Measurements from ENCODE around the gene NKTR.

NKTR gene

DNA sequence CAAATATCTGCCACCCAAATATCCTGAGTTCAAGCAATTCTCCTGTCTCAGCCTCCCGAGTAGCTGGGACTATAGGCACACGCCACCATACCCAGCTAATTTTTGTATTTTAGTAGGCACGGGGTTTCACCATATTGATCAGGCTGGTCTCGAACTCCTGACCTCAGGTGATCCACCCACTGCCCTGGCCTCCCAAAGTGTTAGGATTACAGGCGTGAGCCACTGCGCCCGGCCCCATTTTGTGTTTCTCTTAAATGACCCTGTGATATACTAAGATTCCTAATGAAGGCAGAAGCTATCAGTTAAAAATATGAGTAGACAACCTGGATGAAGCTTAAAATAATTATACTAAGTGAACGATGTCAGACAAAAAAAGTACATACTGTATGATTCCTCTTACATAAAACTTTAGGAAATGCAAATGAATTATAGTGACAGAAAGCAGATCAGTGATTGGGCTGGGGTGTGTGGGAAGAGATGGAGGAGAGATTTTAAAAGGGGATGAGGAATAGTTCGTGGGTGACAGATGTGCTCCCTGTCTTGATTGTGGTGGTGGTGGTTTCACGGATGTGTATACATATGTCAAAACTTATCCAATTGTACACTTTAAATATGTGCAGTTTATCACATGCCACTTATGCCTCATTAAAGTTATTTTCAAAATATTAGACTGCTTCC is 81.0 kb downstream of the NKTR start:
- no peak for DNase-seq (ENCODE audit: low read depth in 2 of 2)

DNA sequence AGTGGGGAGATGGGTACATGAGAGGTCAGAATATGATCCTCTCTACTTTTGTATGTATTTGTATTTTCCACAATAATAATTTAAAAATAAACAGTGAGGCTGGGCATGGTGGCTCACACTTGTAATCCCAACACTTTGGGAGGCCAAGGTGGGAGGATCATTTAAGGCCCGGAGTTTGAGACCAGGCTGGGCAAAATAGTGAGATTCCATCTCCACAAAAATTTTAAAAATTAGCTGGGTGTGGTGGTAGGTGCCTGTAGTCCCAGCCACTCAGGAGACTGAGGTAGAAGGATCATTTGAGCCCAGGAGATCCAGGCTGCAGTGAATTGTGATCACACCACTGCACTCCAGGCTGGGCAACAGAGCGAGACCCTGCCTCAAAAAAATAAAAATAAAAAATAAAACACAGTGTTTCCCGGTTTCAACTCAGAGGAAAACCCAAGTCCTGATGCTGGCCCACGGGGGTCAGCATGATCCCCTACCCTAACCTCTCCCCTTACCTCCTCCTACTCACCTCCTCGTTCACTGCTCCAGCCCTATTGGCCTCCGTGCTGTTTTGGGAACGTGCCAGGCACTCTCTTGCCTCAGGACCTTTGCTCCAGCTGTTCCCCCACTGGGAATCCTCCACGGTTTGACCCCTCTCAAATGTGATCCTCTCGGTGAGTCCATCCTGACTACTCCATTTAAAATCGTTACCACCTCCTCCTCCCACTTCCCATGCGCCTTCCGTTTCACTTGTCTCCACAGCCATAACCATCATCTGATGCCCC is 82.0 kb downstream of the NKTR start:
- no peak for DNase-seq (ENCODE audit: low read depth in 2 of 2)

DNA sequence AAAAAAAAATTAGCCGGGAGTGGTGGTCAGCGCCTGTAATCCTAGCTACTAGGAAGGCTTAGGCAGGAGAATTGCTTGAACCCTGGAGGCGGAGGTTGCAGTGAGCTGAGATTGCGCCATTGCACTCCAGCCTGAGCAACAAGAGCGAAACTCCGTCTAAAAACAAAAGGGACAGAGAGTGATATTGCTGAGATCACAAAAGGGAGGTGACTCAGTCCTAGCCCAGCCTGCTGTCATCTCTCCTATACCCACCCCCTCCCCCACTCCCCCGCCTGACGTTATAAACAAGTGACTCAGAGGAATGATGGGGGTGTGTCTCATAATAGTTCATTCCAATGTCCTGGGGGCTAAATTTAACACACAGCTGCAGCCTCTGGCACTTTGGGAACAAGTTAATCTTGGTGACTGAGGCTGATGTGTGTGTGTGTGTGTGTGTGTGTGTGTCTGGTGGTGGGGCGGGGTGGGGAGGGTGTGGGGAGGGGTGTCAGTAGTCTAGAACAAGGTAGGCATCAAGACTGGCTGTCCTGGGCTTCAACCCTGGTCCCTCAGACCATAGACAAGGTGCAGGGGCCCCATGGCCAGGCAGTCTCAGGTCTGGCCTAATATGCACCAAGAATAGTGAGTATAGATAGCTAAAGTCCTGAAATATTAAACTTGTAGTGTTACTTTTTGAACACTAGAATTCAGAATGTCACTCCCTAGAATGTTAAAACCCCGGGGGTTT is 83.6 kb downstream of the NKTR start:
- DNase-seq (ENCODE audit: low read depth in 2 of 2) = no peak

DNA sequence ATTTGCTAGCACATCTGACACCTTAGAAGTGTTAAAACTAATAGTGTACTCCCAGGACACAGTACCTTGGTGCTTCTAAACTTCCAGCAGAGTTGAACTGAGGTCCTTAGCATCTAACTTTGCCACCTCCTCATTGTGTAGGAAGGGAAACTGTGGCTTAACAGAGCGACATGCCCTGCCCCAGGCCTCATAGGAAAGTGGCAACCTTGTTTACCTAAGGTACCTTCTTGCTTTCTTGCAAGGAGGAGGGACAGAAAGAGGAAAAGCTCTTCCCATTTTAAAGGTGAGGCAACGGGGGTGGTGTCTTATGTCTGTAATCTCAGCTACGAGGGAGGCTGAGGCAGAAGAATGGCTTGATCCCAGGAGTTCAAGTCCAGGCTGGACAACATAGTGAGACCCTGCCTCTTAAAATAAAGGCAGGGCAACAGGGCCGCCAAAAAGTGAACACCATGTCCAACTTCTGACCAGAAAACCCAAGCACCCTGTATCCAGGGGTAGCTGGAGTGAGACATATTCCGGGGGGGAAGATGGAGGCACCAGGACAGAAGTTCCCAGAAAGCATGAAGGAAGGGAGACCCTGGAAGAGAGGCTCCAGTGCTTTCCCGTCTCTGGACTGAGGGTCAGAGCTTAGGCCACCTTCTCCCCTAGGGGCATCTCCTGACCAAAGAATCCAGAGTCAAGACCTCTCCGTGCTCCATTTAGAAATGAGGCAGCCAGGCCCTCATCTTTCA is 84.3 kb downstream of the NKTR start:
- DNase-seq (ENCODE audit: low read depth in 2 of 2) = no peak

DNA sequence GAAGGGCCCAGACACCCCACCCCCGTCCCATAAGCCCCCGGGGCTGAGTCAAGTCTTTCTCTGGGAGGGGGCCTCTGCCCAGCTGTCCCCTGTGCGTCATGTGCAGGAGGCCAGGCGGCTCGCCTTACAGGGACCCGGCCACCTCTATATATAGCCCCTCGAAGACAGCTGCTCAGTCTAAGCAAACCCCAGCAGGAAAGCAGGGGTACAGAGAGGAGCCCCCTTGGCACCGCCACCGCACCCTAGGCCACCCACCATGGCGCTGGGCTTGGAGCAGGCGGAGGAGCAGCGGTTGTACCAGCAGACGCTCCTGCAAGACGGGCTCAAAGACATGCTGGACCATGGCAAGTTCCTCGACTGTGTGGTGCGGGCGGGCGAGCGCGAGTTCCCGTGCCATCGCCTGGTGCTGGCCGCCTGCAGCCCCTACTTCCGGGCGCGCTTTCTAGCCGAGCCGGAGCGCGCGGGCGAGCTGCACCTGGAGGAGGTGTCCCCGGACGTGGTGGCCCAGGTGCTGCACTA is 84.9 kb downstream of the NKTR start, which contains the start of gene KLHL40:
TSS of gene KLHL40 (plus strand) at position 175 of the 519 bp plus-strand sequence. CDS start at position 257, 82 bp downstream.
- no peak for DNase-seq (ENCODE audit: low read depth in 2 of 2)

DNA sequence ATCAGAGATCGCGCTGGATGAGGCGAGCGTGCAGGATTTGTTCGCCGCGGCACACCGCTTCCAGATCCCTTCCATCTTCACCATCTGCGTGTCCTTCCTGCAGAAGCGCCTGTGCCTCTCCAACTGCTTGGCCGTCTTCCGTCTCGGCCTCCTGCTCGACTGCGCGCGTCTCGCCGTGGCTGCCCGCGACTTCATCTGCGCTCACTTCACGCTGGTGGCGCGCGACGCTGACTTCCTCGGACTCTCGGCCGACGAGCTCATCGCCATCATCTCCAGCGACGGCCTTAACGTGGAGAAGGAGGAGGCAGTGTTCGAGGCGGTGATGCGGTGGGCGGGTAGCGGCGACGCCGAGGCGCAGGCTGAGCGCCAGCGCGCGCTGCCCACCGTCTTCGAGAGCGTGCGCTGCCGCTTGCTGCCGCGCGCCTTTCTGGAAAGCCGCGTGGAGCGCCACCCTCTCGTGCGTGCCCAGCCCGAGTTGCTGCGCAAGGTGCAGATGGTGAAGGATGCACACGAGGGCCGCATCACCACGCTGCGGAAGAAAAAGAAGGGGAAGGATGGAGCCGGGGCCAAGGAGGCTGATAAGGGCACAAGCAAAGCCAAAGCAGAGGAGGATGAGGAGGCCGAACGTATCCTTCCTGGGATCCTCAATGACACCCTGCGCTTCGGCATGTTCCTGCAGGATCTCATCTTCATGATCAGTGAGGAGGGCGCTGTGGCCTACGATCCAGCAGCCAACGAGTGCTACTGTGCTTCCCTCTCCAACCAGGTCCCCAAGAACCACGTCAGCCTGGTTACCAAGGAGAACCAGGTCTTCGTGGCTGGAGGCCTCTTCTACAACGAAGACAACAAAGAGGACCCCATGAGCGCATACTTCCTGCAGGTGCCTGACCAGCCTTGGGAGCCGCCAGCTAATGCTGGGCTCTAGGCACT is 85.7 kb downstream of the NKTR start:
- no peak for DNase-seq (ENCODE audit: low read depth in 2 of 2)

DNA sequence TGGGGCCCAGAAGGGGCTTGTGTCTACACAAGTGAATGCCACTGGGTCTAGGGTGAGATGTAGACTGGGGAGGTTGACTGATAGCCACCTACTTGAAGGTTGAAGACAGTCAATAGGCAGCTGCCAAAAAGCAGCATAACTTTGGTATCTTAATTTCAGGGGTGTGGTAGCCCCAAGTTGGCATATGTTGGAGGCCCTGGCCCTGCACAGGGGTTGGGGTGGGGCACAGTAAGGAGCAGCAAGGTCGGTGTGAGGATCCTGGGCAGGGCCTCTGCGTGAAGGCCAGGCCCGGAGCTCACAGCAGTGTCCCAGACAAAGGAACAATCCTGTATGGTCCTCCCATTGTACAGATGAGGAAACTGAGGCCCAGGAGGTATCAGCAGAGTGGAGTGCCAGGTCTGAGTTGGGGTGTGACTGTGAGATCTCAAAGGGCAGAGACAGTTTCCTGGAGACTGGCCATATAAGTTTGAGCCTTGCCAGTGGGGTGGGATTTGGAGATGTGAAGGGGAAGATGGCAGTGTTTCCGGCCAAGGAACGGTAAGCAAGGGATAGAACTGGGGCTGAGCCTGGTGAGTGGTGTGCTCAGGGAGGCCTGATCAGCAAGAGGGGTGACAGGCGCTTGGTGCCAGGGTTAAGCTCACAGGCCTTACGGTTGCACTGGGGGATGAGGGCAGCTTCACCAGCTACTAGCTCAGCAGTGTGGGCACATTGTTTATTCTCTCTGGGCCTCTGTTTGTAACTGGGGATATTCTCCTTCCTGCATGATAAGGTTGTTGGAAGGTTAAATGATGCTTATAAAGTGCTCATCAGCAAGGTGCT is 86.6 kb downstream of the NKTR start:
- DNase-seq (ENCODE audit: low read depth in 2 of 2) = no peak

DNA sequence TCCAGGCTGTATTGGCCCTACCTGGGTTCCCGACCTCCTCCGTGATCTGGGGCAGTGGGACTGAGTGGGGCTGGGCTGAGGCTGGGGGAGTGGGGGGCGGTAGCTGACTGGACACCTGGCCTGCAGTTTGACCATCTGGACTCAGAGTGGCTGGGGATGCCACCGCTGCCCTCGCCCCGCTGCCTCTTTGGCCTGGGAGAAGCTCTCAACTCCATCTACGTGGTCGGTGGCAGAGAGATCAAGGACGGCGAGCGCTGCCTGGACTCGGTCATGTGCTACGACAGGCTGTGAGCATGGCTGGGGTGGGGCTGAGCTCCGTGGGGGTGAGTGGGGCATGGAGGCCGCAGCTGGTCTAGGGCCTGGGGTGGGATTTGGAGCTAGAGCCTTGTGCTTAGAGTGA is 87.5 kb downstream of the NKTR start:
- no peak for DNase-seq (ENCODE audit: low read depth in 2 of 2)

DNA sequence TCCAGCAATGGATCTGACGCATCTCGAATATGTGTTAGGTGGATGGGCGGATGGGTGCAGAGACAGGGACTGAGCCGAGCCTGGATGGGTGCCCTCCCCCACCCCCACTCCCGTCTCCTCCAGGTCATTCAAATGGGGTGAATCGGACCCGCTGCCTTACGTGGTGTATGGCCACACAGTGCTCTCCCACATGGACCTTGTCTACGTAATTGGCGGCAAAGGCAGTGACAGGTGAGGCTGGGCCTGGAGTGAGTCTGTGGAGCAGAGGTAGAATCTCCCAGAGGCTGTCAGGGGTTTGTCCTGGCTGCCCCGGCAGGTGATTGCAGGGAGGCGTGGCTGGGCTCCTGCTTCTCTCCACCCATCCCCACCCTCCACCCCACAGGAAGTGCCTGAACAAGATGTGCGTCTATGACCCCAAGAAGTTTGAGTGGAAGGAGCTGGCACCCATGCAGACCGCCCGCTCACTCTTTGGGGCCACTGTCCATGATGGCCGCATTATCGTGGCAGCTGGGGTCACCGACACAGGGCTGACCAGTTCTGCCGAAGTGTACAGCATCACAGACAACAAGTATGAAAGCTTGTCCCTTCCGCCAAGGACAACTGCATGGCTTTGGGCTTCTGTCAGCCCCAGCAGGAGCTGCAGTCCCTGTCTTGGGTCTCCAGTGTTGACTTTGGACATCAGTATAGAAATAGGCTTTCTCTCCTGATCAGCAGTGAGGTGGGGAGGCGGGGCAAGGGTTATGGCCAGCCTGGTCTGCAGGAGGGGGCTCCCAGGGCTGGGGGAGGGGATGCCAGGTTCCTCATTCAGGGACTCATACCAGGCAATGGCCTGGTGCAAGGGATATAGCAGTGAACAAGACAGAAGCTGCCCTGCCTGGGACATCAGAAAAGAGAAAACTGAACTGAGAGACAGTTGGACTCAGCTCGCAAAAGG is 88.3 kb downstream of the NKTR start:
- DNase-seq (ENCODE audit: low read depth in 2 of 2) = no peak

DNA sequence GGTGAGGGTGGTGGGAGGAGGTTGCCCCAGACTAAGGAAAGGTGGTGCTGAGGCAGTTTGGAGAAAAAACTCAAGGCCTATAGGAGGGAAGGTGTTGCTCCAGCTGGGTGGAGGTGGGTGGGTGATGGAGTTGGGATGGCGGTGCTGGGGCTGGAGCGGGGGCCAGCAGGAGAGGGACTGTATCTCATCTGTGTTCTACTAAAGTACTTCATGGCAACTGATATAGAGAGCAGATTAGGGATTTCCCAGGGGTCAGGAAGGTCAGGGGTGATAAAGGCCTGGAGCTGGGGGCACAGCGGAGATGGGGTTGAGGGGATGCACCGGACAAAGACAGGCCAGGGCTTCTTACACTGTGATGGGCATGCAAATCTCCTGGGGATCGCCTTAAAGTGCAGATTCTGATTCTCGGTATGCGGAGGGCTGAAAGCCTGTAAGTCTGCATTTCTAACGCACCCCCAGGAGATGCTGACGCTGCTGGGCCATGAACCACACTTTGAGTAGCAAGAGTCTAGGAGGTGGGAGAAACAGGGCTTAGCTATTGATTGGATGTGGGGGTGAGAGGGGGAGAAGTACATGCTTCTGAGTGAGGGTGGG is 89.0 kb downstream of the NKTR start:
- DNase-seq (ENCODE audit: low read depth in 2 of 2) = no peak

DNA sequence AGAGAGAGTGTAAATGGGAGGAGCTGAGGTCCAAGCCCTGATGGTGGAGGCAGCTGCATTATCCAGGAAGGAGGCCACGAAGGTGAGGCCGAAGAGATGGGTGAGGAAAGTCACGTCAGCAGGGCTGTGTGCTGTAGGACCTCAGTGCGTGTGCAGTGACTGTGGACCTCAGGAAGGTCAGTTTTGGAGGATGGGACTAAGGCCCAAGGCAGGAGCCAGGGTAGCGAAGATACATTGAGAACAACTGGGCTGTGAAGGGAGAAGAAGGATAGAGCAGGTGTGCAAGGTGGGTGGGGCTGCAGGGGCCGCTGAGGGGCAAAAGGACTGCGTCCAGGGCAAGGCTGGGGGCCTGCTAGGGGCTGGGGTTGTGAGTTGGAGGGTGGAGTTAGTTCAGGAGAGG is 89.7 kb downstream of the NKTR start:
- no peak for DNase-seq (ENCODE audit: low read depth in 2 of 2)

DNA sequence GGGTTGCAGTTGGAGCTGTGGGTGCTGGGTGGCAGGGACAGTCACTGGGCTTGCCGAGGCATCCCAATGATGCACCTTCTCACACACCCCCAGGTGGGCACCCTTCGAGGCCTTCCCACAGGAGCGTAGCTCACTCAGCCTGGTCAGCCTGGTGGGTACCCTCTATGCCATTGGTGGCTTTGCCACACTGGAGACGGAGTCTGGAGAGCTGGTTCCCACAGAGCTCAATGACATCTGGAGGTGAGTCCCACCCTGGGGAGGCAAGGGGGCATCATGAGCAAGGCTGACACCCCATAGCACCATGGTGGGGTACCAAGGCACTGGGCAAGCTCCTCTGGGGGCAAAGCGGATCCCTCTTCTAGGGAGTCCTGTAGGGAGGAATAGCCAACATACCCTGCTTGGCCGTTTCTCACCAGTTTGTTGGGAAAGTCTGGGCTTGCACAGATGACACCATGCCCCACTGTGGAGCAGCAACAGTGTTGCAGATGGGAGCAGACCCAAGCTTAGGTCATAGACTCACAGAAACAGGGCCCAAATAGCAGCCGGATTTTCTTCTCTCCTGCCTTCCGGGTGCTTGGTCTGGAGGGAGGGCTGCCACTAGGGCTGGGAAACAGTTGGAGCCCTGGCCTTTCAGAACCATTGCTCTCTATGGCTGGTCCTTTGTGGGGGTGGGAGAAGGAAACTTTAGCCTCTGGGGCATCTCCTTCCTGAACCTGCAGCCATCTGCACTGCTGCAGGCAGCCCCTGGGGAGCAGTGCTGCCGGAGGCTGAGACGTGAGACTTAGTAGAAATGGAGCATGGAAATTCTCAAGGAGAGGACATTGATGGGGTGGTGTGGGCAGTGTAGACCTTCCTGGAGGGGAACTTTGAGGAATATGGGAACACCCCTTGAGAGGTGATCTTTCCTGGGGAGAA is 90.5 kb downstream of the NKTR start:
- no peak for DNase-seq (ENCODE audit: low read depth in 2 of 2)

DNA sequence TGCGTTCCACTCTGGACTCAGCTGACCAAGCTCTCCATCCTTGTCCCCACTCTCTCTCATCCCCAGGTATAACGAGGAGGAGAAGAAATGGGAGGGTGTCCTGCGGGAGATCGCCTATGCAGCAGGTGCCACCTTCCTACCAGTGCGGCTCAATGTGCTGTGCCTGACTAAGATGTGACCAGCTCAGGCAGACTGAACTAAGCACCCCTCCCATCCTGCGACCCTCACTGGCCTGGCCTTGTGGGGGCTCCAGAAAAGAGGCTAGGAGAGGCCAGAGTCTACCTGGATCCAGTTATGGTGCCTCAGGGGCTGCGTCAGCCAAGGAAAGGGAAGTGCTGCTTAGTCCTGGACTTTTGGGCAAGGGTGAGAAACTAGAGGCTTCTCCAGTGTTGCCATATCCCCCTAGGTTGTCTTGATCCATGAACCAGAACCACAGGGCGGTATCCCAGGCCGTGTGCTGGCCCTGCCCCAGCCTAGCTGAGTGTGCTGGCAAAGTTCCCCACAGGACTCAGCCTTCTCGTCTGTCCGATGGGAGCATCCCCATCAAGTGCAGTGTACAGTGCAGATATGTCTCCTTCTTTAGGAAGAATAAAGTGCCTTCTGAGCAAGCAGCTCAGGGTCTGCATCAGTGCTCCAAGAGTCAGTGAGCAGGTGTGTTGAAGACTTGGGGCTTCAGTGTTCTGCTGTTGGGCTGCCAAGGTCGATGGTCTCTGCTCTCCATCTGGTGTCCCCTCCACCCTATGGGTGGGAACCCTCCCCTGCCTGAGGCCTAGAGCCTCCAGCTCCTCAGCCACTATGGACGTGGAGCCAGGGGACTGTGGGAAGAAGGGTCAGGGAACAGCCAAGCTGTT is 91.6 kb downstream of the NKTR start:
- DNase-seq (ENCODE audit: low read depth in 2 of 2) = no peak

DNA sequence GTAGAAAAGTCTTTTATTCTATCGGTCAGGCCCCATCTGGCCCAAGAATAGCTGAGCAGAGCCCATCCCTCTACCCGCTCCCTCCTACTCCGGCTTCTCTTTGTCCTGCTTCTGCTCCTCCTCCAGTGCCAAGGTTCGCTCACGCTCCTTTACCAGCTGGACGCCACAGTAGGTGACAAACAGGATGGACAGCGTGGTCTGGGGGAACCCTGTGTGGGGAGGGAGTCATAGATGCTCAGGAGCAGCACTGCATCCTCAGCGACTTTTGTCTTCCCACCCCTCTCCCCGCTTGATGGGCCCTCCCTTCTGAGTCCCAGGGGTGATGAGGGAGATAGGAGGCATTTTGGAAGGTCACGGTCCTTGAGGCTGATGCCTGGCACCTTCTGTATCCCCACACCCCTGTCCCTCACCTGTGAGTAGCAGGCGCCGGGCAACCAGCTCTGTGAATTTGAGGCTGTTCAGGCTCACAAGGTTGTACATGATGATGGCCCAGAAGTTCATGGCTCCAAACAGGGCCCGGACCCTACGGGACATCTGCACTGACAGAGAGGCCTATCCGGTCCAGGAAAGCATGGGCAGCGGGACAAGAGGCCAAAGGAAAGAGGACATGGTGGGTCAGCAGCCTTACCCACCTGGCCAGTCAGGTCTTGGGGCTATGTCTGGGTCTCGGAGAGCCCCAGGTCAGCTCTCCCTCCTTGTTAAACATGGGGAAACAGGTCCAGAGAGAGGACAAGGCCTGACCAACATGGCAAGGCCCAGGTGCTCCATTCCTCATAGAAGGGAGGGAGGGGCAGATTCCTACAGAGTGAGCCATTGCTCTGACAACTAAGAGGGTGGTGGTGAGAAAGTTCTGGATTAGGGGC is 92.4 kb downstream of the NKTR start:
- no peak for DNase-seq (ENCODE audit: low read depth in 2 of 2)

DNA sequence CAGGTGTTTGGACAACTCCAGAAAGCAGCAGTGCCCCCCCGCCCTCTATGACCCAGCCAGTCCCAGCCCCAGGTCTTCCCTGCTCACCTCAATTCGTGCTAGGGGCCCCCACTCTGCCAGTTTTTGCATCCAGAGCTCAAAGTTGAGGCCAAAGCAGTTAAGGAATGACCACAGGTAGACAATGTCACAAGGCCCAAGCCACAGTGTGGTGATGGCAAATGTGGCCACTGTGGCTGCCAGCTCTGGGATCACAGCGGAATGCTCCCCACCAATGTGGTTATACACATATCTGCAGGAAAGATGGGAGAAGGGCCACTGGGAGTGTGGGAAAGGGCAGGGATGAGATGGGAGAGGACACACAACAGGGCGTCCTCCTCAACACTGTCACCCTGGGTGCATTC is 93.0 kb downstream of the NKTR start:
- DNase-seq (ENCODE audit: low read depth in 2 of 2) = no peak

Data from stimulated activated CD8-positive, alpha-beta memory T cell treated with anti-CD3 and anti-CD28 coated beads, Interleukin-15, amount 100 ng/mL, for 4 hours (primary cell).